Body of pancreas (tissue), 4 donors: Measurements from ENCODE around the gene CCDC28A.

Source experiments
- POLR2A ChIP-seq, 3 donors: fragments of 450-650 bp; IDR thresholded peaks; one replicate each; pipeline ENCODE4 v1.6.1; 2016; ENCODE audit warnings: antibody characterized with exemption in 3 of 3, mild to moderate bottlenecking in 2 of 3
- TF ChIP-seq, protein P1 (sequence below), 7 experiments: fragments of 450-650 bp in 4 of 7; fragments of 200-600 bp in 3 of 7; sonication (generic) in 3 of 7; IDR thresholded peaks; one replicate each; pipeline ENCODE4 v1.5.1; 2016 to 2019; ENCODE audit warnings: antibody characterized with exemption in 7 of 7

DNA sequence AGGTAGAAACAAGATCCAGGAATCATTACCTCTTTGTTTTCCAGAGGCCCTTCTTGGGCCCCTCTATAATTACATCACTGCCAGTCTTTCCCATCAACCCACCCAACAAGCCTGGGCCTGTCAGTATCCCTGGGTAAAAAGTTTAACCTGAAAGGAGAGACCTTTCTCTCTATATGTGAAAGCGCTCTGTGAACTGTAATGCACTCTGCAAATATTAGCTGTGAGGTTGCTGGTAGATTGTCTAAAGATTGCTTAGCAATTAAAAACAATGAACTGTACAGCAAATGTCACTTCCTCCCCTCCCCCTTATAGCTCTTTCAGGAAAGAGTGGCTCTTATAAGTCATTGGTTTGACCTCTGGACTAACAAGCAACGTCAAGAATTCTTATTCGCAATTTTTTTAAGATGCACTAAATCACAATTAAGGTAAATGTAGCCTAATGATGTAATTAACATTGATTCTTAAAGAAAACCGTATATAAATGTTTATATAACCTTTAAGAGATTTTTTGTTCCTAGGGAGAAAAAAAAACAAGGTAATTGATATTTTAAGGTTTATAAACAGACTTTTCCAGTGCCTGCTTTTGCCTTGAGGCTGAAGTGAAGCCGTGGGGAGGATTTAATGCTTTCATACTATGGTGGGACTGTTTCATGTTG lies 40.7 kb downstream of the CCDC28A start:
- TF ChIP-seq, protein P1, sequence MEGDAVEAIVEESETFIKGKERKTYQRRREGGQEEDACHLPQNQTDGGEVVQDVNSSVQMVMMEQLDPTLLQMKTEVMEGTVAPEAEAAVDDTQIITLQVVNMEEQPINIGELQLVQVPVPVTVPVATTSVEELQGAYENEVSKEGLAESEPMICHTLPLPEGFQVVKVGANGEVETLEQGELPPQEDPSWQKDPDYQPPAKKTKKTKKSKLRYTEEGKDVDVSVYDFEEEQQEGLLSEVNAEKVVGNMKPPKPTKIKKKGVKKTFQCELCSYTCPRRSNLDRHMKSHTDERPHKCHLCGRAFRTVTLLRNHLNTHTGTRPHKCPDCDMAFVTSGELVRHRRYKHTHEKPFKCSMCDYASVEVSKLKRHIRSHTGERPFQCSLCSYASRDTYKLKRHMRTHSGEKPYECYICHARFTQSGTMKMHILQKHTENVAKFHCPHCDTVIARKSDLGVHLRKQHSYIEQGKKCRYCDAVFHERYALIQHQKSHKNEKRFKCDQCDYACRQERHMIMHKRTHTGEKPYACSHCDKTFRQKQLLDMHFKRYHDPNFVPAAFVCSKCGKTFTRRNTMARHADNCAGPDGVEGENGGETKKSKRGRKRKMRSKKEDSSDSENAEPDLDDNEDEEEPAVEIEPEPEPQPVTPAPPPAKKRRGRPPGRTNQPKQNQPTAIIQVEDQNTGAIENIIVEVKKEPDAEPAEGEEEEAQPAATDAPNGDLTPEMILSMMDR (IDR thresholded peaks at IDR 0.05): no peak
- TF ChIP-seq POLR2A (IDR thresholded peaks at IDR 0.05): no peak
